GM21515 (cell line): ENCODE measurements around the gene MBTPS1.

Experiments used
- ATAC-seq: cut with Tn5 transposase; IDR thresholded peaks from one replicate; pipeline ENCODE4 v1.9.1; 2021; ENCODE audit not compliant: unreplicated experiment

The MBTPS1 gene

DNA sequence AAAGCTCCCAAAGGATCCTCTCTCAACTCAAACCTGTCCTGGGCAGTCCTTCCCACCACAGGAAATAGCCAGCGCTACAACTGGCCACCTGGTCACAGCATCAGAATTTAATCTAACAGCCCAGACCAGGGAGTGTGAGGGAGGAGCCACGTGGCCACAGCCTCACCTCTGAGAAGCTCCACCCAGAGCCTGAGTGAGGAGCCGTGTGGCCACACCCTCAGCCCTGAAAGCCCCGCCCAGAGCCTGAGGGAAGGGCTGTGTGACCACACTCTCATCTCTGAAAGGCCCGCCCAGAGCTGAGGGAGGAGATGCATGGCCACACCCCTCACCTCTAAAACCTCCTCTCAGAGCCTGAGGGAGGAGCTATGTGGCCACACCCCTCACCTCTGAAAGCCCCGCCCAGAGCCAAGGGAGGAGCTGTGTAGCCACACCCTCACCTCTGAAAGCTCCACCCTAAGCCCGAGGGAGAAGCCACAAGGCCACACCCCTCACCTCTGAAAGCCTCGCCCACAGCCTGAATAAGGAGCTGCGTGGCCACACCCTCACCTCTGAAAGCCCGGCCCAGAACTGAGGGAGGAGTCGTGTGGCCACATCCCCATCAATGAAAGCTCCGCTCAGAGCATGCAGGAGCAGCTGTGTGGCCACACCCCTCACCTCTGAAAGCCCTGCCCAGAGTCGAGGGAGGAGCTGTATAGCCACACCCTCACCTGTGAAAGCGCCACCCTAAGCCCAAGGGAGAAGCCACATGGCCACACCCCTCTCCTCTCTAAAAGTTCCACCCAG lies 102.8 kb downstream of the MBTPS1 start:
- peak; percentile 70 for ATAC-seq

GRCh38 chr16:84009282-84009681 lies 107.5 kb downstream of the MBTPS1 start:
- no peak for ATAC-seq

- ATAC-seq = no peak
Observed at GRCh38 chr16:84007965-84008364, 108.8 kb downstream of the MBTPS1 start.

- ATAC-seq = no peak
Observed at GRCh38 chr16:84007520-84007919, 109.2 kb downstream of the MBTPS1 start.

- no peak for ATAC-seq
Observed at GRCh38 chr16:84005391-84005790, 111.4 kb downstream of the MBTPS1 start.

- ATAC-seq = no peak
Observed at GRCh38 chr16:84004442-84004841, 112.3 kb downstream of the MBTPS1 start.
